ENCODE measurements around the gene STK40. TPM values are rescaled to one million over a fixed set of nuclear protein-coding genes. Genes with fewer than 3 reads are reported as not detected.

The STK40 gene
- total RNA-seq, 4 donors from 2014 or later = 25.7 to 39.3 (median 30.0) TPM

- H3K36me3 ChIP-seq = no peaks in the 10 kb centered on the region
- no peak overlapping the region for H3K4me3 ChIP-seq
- TF ChIP-seq POLR2A (IDR thresholded peaks at IDR 0.05) (no peak), CTCF (IDR thresholded peaks at IDR 0.05) (no peak), EP300 (IDR thresholded peaks at IDR 0.05) (no peak)
- H3K9me3 ChIP-seq = no peaks in the 10 kb centered on the region
- no peak for DNase-seq (ENCODE audit: low spot score in 2 of 2)
- WGBS, 2 donors = 92 to 93% methylated on average over 15 of the region's 15 CpGs
- peaks cover 0 to 18% (median 5%) of the 10 kb centered on the region in 4 donors for H3K4me1 ChIP-seq
- H3K27ac ChIP-seq = no peak overlapping the region
- no peaks in the 10 kb centered on the region for H3K27me3 ChIP-seq
These were observed 54.8 kb downstream of the STK40 start for GRCh38 chr1:36330940-36331339.

DNA sequence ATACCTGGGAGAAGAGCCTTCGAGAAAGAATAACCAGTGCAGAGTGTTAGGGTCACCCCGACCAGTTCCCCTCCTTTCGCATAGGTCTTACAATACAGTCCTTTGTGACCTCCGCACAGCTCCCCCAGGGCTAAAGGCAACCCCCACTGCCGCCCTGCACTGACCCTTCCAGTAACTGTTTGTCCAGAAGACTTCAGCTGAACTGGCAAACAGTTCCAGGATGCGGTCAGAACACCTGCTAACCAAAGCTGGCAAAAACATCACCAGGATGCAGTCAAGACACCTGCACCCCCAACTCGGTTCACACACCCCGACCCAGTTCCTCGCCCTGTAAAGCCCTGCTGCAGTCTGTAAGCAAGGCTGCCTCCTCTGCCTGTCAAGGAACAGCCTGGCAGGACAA, 55.9 kb downstream of the STK40 start:
- no peak overlapping the region for H3K27ac ChIP-seq
- 68 to 73% methylated on average over 9 of the region's 9 CpGs for WGBS, 2 donors
- no peaks in the 10 kb centered on the region for H3K9me3 ChIP-seq
- peaks cover 0 to 18% (median 5%) of the 10 kb centered on the region in 4 donors for H3K4me1 ChIP-seq
- no peak overlapping the region for H3K4me3 ChIP-seq
- H3K36me3 ChIP-seq = no peaks in the 10 kb centered on the region
- H3K27me3 ChIP-seq = no peaks in the 10 kb centered on the region
- no peak for TF ChIP-seq EP300 (IDR thresholded peaks at IDR 0.05)
- no peak for TF ChIP-seq CTCF (IDR thresholded peaks at IDR 0.05)
- TF ChIP-seq POLR2A (IDR thresholded peaks at IDR 0.05) = no peak
- DNase-seq (ENCODE audit: low spot score in 2 of 2) = no peak

GRCh38 chr1:36328713-36329112, 57.0 kb downstream of the STK40 start:
- 42 to 51% methylated on average over 6 of the region's 6 CpGs for WGBS, 2 donors
- H3K27ac ChIP-seq = no peak overlapping the region
- no peaks in the 10 kb centered on the region for H3K27me3 ChIP-seq
- no peak overlapping the region for H3K4me3 ChIP-seq
- peak; percentile 21 to 43 for DNase-seq (ENCODE audit: low spot score in 2 of 2)
- H3K4me1 ChIP-seq = peaks cover 5 to 28% (median 14%) of the 10 kb centered on the region in 4 donors
- no peaks in the 10 kb centered on the region for H3K9me3 ChIP-seq
- H3K36me3 ChIP-seq = no peaks in the 10 kb centered on the region
- peak in 1 of 2 donors; percentile 38 for TF ChIP-seq EP300 (IDR thresholded peaks at IDR 0.05)
- no peak for TF ChIP-seq CTCF (IDR thresholded peaks at IDR 0.05)
- no peak for TF ChIP-seq POLR2A (IDR thresholded peaks at IDR 0.05)

DNA sequence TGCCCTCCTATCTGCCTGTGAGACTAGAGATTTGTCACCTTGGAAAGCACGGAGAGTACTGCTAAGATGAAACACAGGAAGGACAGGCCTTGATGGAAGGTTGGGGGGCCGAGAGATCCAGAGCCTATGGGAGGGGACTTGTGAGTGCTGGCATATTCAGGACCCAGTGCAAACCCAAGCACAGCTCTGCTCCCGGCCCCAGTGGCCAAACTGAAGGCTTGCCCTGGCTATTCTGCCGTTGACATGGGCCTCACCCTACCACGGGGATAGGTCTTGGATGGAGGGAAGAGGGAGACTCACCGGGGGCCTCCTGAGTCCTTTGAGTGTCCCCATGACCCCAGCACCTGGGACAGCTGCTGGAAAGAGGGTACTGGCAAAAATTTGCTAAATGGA, 57.6 kb downstream of the STK40 start:
- WGBS, 2 donors = 86 to 88% methylated on average over 6 of the region's 6 CpGs
- H3K4me1 ChIP-seq = peaks cover 5 to 29% (median 15%) of the 10 kb centered on the region in 4 donors
- no peaks in the 10 kb centered on the region for H3K27me3 ChIP-seq
- no peaks in the 10 kb centered on the region for H3K36me3 ChIP-seq
- no peaks in the 10 kb centered on the region for H3K9me3 ChIP-seq
- peak overlapping the region in 1 of 4 donors; percentile 8 for H3K27ac ChIP-seq
- no peak for DNase-seq (ENCODE audit: low spot score in 2 of 2)
- no peak for TF ChIP-seq CTCF (IDR thresholded peaks at IDR 0.05)
- TF ChIP-seq POLR2A (IDR thresholded peaks at IDR 0.05) = no peak
- TF ChIP-seq EP300 (IDR thresholded peaks at IDR 0.05) = no peak
- H3K4me3 ChIP-seq = no peak overlapping the region

- Histone ChIP-seq H3K27ac (no peak overlapping the region), H3K9me3 (no peaks in the 10 kb centered on the region), H3K4me3 (no peak overlapping the region), H3K4me1 (peaks cover 5 to 33% (median 15%) of the 10 kb centered on the region in 4 donors), H3K27me3 (no peaks in the 10 kb centered on the region), H3K36me3 (no peaks in the 10 kb centered on the region)
- DNase-seq (ENCODE audit: low spot score in 2 of 2) = no peak
- TF ChIP-seq CTCF (IDR thresholded peaks at IDR 0.05) (no peak), POLR2A (IDR thresholded peaks at IDR 0.05) (no peak), EP300 (IDR thresholded peaks at IDR 0.05) (no peak)
- 91% methylated on average over 6 to 8 of the region's 9 CpGs for WGBS, 2 donors
These were observed 58.2 kb downstream of the STK40 start for GRCh38 chr1:36327421-36328087.
